Keratinocyte (primary cell): ENCODE measurements around the gene HOXC12.

Source experiments
- EZH2 ChIP-seq: IDR thresholded peaks from one replicate; pipeline ENCODE4 v1.6.1; 2012; ENCODE audit warnings: inconsistent platforms, mild to moderate bottlenecking, low read length, moderate library complexity
- TF ChIP-seq, protein P1 (sequence below), 3 experiments: IDR thresholded peaks in 1 of 3; conservative IDR thresholded peaks in 1 of 3; optimal IDR thresholded peaks in 1 of 3; 2 replicates in 2 of 3; 3 replicates in 1 of 3; pipeline versions ENCODE3 to v1.5.1; 2011; ENCODE audit warnings: low read length in 3 of 3, mild to moderate bottlenecking in 3 of 3, moderate library complexity in 2 of 3, control low read depth in 1 of 3, inconsistent platforms in 1 of 3; ENCODE audit not compliant: insufficient read depth in 2 of 3; ENCODE audit errors: extremely low read depth in 1 of 3

DNA sequence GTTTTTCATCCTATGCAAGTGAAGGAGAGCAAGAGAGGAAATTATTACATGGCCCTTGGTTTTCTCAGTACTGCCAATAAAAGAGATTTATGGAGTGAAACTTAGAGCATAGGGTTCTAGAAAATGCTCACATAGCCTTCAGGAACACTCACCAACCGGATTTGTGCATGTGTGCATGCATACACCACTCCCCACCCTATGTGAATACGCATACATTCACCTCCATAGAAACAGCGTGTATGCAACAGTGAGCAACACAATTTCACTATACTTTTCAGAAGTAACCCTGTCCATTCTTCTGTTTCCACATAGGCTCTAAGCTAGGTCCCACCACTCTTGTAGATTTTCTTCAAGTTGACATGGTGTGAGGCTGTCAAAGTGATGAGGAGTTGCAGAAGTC, 47.6 kb upstream of the HOXC12 start:
- TF ChIP-seq, protein P1, sequence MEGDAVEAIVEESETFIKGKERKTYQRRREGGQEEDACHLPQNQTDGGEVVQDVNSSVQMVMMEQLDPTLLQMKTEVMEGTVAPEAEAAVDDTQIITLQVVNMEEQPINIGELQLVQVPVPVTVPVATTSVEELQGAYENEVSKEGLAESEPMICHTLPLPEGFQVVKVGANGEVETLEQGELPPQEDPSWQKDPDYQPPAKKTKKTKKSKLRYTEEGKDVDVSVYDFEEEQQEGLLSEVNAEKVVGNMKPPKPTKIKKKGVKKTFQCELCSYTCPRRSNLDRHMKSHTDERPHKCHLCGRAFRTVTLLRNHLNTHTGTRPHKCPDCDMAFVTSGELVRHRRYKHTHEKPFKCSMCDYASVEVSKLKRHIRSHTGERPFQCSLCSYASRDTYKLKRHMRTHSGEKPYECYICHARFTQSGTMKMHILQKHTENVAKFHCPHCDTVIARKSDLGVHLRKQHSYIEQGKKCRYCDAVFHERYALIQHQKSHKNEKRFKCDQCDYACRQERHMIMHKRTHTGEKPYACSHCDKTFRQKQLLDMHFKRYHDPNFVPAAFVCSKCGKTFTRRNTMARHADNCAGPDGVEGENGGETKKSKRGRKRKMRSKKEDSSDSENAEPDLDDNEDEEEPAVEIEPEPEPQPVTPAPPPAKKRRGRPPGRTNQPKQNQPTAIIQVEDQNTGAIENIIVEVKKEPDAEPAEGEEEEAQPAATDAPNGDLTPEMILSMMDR (optimal IDR thresholded peaks at IDR 0.05 in 1 of 3, IDR thresholded peaks at IDR 0.05 in 1 of 3, conservative IDR thresholded peaks at IDR 0.05 in 1 of 3; ENCODE audit: extremely low read depth in 1 of 3, insufficient read depth in 2 of 3, low read length in 3 of 3), result no peak
- TF ChIP-seq EZH2, result no peak
